ENCODE data around the gene JUN. TPM values are rescaled to one million over a fixed set of nuclear protein-coding genes. Genes with fewer than 3 reads are reported as not detected.
A peak's percentile ranks its signal among the peaks of the same experiment; 100 is the strongest.

Gene JUN
- total RNA-seq, 1 experiment from 2014 or later, result 14.2 TPM

DNA sequence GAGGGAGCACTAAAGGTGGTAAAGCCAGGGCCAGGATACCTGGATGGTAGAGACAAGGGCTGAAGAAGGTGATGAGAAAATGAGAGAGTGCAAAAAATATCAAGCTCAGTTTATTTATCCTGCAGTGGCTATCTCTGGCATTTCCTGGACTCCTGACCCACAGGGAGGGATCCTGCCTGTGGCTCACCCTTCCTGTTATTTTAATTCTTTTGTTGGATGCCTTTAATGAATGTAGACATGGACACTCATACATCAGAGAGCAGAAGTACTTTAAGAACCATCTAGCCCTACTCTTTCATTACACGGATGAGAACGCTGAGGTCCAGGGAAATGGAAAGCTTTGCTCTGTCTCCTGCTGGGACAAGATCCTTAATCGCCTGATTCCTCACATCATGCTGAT, 20.6 kb downstream of the JUN start:
- H3K9me3 ChIP-seq (ENCODE audit: control insufficient read depth, low read depth, low read length), result no peaks in the 10 kb centered on the region
- no peaks in the 10 kb centered on the region for H3K27me3 ChIP-seq (ENCODE audit: insufficient read depth, low read length)
- no peaks in the 10 kb centered on the region for H4K20me1 ChIP-seq (ENCODE audit: control insufficient read depth, insufficient read depth, insufficient read length)
- H3K56ac ChIP-seq (ENCODE audit: insufficient read length, low read depth, low read length), result no peak overlapping the region
- H4K5ac ChIP-seq (ENCODE audit: insufficient read length, low read depth, low read length), result no peak overlapping the region
- H3K36me3 Mint-ChIP-seq (ENCODE audit: insufficient read depth in 1 of 3, low read depth in 3 of 3), result no peaks in the 10 kb centered on the region
- no peaks in the 10 kb centered on the region for H3K4me1 ChIP-seq (ENCODE audit: insufficient read depth, low read length)
- H4K8ac ChIP-seq (replicated peaks; ENCODE audit: insufficient read length, low read depth, low read length), result no peak overlapping the region
- H3K27me3 Mint-ChIP-seq (ENCODE audit: low read depth), result peaks cover 2% of the 10 kb centered on the region; the same call in 1 of the 2 replicates
- H2BK5ac ChIP-seq (ENCODE audit: insufficient read length, low read length), result no peak overlapping the region
- no peak overlapping the region for H2BK20ac ChIP-seq (ENCODE audit: low read depth, low read length, poor library complexity, severe bottlenecking)
- H2BK120ac ChIP-seq (ENCODE audit: low read depth, low read length, poor library complexity, severe bottlenecking), result no peak overlapping the region
- no peak overlapping the region for H3T11ph ChIP-seq (ENCODE audit: low read length)
- H3K14ac ChIP-seq (ENCODE audit: insufficient read depth, low read length), result no peak overlapping the region
- H2AFZ ChIP-seq (ENCODE audit: low read length), result no peak overlapping the region
- H3K27ac ChIP-seq (ENCODE audit: insufficient read length, low read depth, low read length), result no peak overlapping the region
- TF ChIP-seq, protein P1, sequence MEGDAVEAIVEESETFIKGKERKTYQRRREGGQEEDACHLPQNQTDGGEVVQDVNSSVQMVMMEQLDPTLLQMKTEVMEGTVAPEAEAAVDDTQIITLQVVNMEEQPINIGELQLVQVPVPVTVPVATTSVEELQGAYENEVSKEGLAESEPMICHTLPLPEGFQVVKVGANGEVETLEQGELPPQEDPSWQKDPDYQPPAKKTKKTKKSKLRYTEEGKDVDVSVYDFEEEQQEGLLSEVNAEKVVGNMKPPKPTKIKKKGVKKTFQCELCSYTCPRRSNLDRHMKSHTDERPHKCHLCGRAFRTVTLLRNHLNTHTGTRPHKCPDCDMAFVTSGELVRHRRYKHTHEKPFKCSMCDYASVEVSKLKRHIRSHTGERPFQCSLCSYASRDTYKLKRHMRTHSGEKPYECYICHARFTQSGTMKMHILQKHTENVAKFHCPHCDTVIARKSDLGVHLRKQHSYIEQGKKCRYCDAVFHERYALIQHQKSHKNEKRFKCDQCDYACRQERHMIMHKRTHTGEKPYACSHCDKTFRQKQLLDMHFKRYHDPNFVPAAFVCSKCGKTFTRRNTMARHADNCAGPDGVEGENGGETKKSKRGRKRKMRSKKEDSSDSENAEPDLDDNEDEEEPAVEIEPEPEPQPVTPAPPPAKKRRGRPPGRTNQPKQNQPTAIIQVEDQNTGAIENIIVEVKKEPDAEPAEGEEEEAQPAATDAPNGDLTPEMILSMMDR (conservative IDR thresholded peaks at IDR 0.05), result no peak
- no CpG with 5 or more reads among the region's 3 CpGs for WGBS (ENCODE audit: extremely low coverage, insufficient read length, low lambda C conversion rate)
- H3K9me3 Mint-ChIP-seq, result no peaks in the 10 kb centered on the region
- no peak overlapping the region for H3K4me2 ChIP-seq (ENCODE audit: insufficient read depth, insufficient read length, low read length)
- peak overlapping the region in 1 of 3 experiments; percentile 6; a peak in 1 of 7 replicates for H3K27ac Mint-ChIP-seq
- no peak overlapping the region for H2BK15ac ChIP-seq (ENCODE audit: low read depth, low read length)
- H2BK12ac ChIP-seq (ENCODE audit: insufficient read length, low read depth, low read length), result no peak overlapping the region
- no peaks in the 10 kb centered on the region for H3K23me2 ChIP-seq (ENCODE audit: insufficient read length, low read depth, low read length, poor library complexity, severe bottlenecking)
- no peaks in the 10 kb centered on the region for H3K79me2 ChIP-seq (ENCODE audit: insufficient read depth, low read length)
- no peak overlapping the region for H3K9ac ChIP-seq (ENCODE audit: extremely low read depth, insufficient read length, low read length)
- no peak overlapping the region for H2AK5ac ChIP-seq (ENCODE audit: insufficient read length, low read length)
- DNase-seq, result no peak
- no peak overlapping the region for H3K4me3 Mint-ChIP-seq
- no peak overlapping the region for H3K18ac ChIP-seq (ENCODE audit: insufficient read length, low read depth, low read length)
- H3K23ac ChIP-seq (ENCODE audit: insufficient read length, low read depth, low read length), result no peak overlapping the region
- no peak overlapping the region for H4K91ac ChIP-seq (ENCODE audit: insufficient read length, low read depth, low read length)
- no peak overlapping the region for H3K4ac ChIP-seq (ENCODE audit: low read depth, low read length)
- peaks cover 4 to 6% of the 10 kb centered on the region in 2 experiments; a peak in 3 of 4 replicates for H3K4me1 Mint-ChIP-seq
- H3K79me1 ChIP-seq (ENCODE audit: insufficient read depth, low read depth, low read length, poor library complexity, severe bottlenecking), result no peaks in the 10 kb centered on the region

Measured in H9 (cell line).